Glutamatergic neuron (in vitro differentiated cells): Measurements from ENCODE around the gene RPS19. TPM values are rescaled to one million over a fixed set of nuclear protein-coding genes. Genes with fewer than 3 reads are reported as not detected.

Source experiments
- DNase-seq: peaks from one replicate; pipeline ENCODE4 v3.0.0; 2022
- H3K27ac Mint-ChIP-seq: one replicate; pipeline ENCODE4 v1.8.0; 2020; ENCODE audit warnings: mild to moderate bottlenecking, mixed read lengths, inconsistent platforms; ENCODE audit not compliant: unreplicated experiment
- H3K27me3 Mint-ChIP-seq: one replicate; pipeline ENCODE4 v1.8.0; 2020; ENCODE audit warnings: mild to moderate bottlenecking, moderate library complexity, mixed read lengths, inconsistent platforms; ENCODE audit not compliant: unreplicated experiment
- H3K36me3 Mint-ChIP-seq: one replicate; pipeline ENCODE4 v1.8.0; 2020; ENCODE audit warnings: mild to moderate bottlenecking, mixed read lengths, inconsistent platforms; ENCODE audit not compliant: unreplicated experiment
- H3K4me1 Mint-ChIP-seq: one replicate; pipeline ENCODE4 v1.8.0; 2020; ENCODE audit warnings: mild to moderate bottlenecking, low read depth, mixed read lengths, inconsistent platforms; ENCODE audit not compliant: unreplicated experiment
- H3K4me3 Mint-ChIP-seq: one replicate; pipeline ENCODE4 v1.8.0; 2020; ENCODE audit warnings: mild to moderate bottlenecking, mixed read lengths, inconsistent platforms; ENCODE audit not compliant: unreplicated experiment
- H3K9me3 Mint-ChIP-seq: one replicate; pipeline ENCODE4 v1.8.0; 2020; ENCODE audit warnings: mild to moderate bottlenecking, moderate library complexity, mixed read lengths, inconsistent platforms; ENCODE audit not compliant: unreplicated experiment
- CTCF ChIP-seq: fragments of 200-600 bp; sonication (generic); IDR thresholded peaks from one replicate; pipeline ENCODE4 v1.5.0; 2021; ENCODE audit not compliant: partially characterized antibody, unreplicated experiment
- total RNA-seq: library from RNA; stranded (reverse); fragmentation: NEBNext Ultra II Directional; extraction: Animal tissue kit (Norgen Biotek cat#: 25700); gene quantifications from one replicate; pipeline ENCODE4 v1.2.1, GENCODE V29; 2021; ENCODE audit not compliant: unreplicated experiment

The RPS19 gene
- total RNA-seq, 1 donor from 2014 or later: 1,637 TPM

GRCh38 chr19:41868120-41868988, 8.3 kb downstream of the RPS19 start:
- Mint-ChIP-seq H3K27ac (peak overlapping the region; percentile 73), H3K27me3 (peaks cover 10% of the 10 kb centered on the region), H3K36me3 (no peaks in the 10 kb centered on the region), H3K4me3 (no peak overlapping the region), H3K9me3 (peaks cover 4% of the 10 kb centered on the region), H3K4me1 (peaks cover 14% of the 10 kb centered on the region)
- DNase-seq: no peak
- no peak for TF ChIP-seq CTCF

- Mint-ChIP-seq H3K27me3 (peaks cover 9% of the 10 kb centered on the region), H3K27ac (peak overlapping the region; percentile 38), H3K4me1 (peaks cover 14% of the 10 kb centered on the region), H3K9me3 (peaks cover 1% of the 10 kb centered on the region), H3K36me3 (no peaks in the 10 kb centered on the region), H3K4me3 (no peak overlapping the region)
- no peak for TF ChIP-seq CTCF
- no peak for DNase-seq
These were observed 8.9 kb downstream of the RPS19 start for GRCh38 chr19:41868989-41869300.

GRCh38 chr19:41869374-41869955, 9.4 kb downstream of the RPS19 start:
- no peak for DNase-seq
- Mint-ChIP-seq H3K4me1 (peaks cover 9% of the 10 kb centered on the region), H3K27ac (no peak overlapping the region), H3K36me3 (no peaks in the 10 kb centered on the region), H3K9me3 (peaks cover 1% of the 10 kb centered on the region), H3K4me3 (no peak overlapping the region), H3K27me3 (peaks cover 4% of the 10 kb centered on the region)
- TF ChIP-seq CTCF: no peak

GRCh38 chr19:41870401-41870873, 10.4 kb downstream of the RPS19 start:
- no peaks in the 10 kb centered on the region for H3K36me3 Mint-ChIP-seq
- H3K9me3 Mint-ChIP-seq: peaks cover 1% of the 10 kb centered on the region
- TF ChIP-seq CTCF: no peak
- H3K4me1 Mint-ChIP-seq: peaks cover 9% of the 10 kb centered on the region
- H3K27me3 Mint-ChIP-seq: peaks cover 2% of the 10 kb centered on the region
- H3K27ac Mint-ChIP-seq: no peak overlapping the region
- no peak for DNase-seq
- H3K4me3 Mint-ChIP-seq: no peak overlapping the region
